Sigmoid colon (tissue), 7 donors: ENCODE results near the gene HHATL. TPM values are rescaled to one million over a fixed set of nuclear protein-coding genes. Genes with fewer than 3 reads are reported as not detected.
"Not testable (repeated sequence)": the region's sequence is repeated elsewhere in the genome, so short reads cannot be mapped to it uniquely, and the experiment has no call there.

ENCODE experiments used
- DNase-seq: peaks from one replicate; pipeline ENCODE4 v3.0.0-alpha.2; 2019
- H3K27ac ChIP-seq, 4 donors: fragments of 200-600 bp; sonication (generic); one replicate each; pipeline ENCODE4 v1.5.1; 2016 to 2019; ENCODE audit warnings: mild to moderate bottlenecking in 1 of 4
- H3K27me3 ChIP-seq, 3 donors: fragments of 200-600 bp; sonication (generic); one replicate each; pipeline ENCODE4 v1.5.1; 2019; ENCODE audit warnings: mild to moderate bottlenecking in 1 of 3
- H3K36me3 ChIP-seq, 4 donors: fragments of 200-600 bp; sonication (generic); one replicate each; pipeline ENCODE4 v1.5.1; 2016 to 2019
- H3K4me1 ChIP-seq, 4 donors: fragments of 200-600 bp; sonication (generic); one replicate each; pipeline ENCODE4 v1.5.1; 2017 to 2019
- H3K4me3 ChIP-seq, 4 donors: fragments of 200-600 bp; sonication (generic); one replicate each; pipeline ENCODE4 v1.5.1; 2017 to 2019; ENCODE audit warnings: mild to moderate bottlenecking in 2 of 4, moderate library complexity in 1 of 4
- H3K9me3 ChIP-seq, 4 donors: fragments of 200-600 bp in 3 of 4; sonication (generic) in 3 of 4; one replicate each; pipeline versions ENCODE4 v1.5.1 to v1.6.1; 2013 to 2019
- EP300 ChIP-seq, 4 donors: sonication (generic); formaldehyde crosslinking; IDR thresholded peaks; one replicate each; pipeline ENCODE4 v1.6.1; 2017; ENCODE audit warnings: antibody characterized with exemption in 4 of 4
- POLR2A ChIP-seq, 2 donors: fragments of 450-650 bp; IDR thresholded peaks; one replicate each; pipeline ENCODE4 v1.6.1; 2016; ENCODE audit warnings: antibody characterized with exemption in 2 of 2, mild to moderate bottlenecking in 2 of 2, moderate library complexity in 2 of 2
- POLR2AphosphoS5 ChIP-seq, 4 donors: sonication (generic); formaldehyde crosslinking; IDR thresholded peaks; one replicate each; pipeline ENCODE4 v1.6.1; 2017; ENCODE audit warnings: antibody characterized with exemption in 4 of 4
- WGBS, 2 donors: extraction: QIAGEN DNeasy Blood & Tissue Kit; methylation state at CpG; one replicate each; pipeline ENCODE4 v1.1.7; 2013; 5-methylcytosine and 5-hydroxymethylcytosine counted together
- intact Hi-C: fragments of 100-400 bp; cut with DNase I; formaldehyde crosslinking; loops from one replicate; pipeline ENCODE4 v1.15.1; 2023
- polyA plus RNA-seq, 3 donors: library from polyadenylated mRNA; stranded (reverse); fragments of 200-250 nt; gene quantifications; one replicate each; pipeline ENCODE4 v1.2.3, GENCODE V29; 2013
- total RNA-seq, 4 donors: library from RNA; depleted of rRNA; stranded (reverse); fragments of >200 nt; gene quantifications; one replicate each; pipeline ENCODE4 v1.1.0, GENCODE V29; 2016
- TF ChIP-seq, protein P1 (sequence below), 4 experiments: fragments of 450-650 bp in 3 of 4; fragments of 200-600 bp in 1 of 4; IDR thresholded peaks; one replicate each; pipeline ENCODE4 v1.5.1; 2016 to 2019; ENCODE audit warnings: antibody characterized with exemption in 4 of 4, mild to moderate bottlenecking in 3 of 4, moderate library complexity in 2 of 4
- donor health status: healthy with polysubstance abuse.
- donor health status: Bipolar disorder and iron deficiency.
- donor health status: healthy.

The HHATL gene
- total and polyA plus RNA-seq, 7 donors = 0.31 to 1.4 TPM; not detected in 5

DNA sequence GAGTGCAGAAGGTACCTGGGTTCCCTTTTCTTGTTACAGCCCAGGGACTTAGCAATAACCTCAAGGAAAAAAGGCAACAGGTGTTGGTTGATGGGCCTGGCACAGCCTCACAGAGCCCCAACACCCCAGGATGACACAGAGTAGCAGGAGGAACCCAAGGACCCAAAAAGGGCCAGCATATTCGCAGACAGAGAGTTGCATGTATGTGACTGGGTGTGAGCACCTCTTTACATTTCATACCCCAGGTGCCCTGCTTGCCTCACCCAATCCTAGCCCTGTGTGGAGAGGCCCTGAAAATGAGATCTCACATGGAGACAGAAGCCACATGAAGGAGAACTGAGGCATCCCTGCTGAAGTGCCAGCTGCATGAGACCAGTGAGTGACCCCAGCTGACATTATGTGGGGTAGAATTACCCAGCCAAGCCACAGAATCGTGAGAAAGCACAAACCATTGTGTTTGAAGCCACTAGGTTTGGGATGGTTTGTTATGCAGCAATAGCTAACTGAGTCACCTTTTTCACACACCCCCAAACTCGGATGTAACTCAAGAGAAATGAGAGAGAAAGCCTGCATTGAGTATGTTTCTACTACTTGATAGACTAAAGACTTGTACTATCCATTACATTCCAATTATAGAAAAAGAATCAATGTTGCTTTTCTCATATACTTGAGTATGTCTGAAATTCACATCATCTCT, 26.2 kb upstream of the HHATL start:
- Histone ChIP-seq H3K27ac (no peak overlapping the region), H3K4me1 (peaks cover 0 to 6% (median 2%) of the 10 kb centered on the region in 4 donors), H3K36me3 (no peaks in the 10 kb centered on the region), H3K9me3 (no peaks in the 10 kb centered on the region), H3K27me3 (no peaks in the 10 kb centered on the region), H3K4me3 (no peak overlapping the region)
- DNase-seq = peak; percentile 27
- 88 to 89% methylated on average over 3 of the region's 3 CpGs for WGBS, 2 donors
- no peak for TF ChIP-seq EP300 (IDR thresholded peaks at IDR 0.05)
- TF ChIP-seq, protein P1, sequence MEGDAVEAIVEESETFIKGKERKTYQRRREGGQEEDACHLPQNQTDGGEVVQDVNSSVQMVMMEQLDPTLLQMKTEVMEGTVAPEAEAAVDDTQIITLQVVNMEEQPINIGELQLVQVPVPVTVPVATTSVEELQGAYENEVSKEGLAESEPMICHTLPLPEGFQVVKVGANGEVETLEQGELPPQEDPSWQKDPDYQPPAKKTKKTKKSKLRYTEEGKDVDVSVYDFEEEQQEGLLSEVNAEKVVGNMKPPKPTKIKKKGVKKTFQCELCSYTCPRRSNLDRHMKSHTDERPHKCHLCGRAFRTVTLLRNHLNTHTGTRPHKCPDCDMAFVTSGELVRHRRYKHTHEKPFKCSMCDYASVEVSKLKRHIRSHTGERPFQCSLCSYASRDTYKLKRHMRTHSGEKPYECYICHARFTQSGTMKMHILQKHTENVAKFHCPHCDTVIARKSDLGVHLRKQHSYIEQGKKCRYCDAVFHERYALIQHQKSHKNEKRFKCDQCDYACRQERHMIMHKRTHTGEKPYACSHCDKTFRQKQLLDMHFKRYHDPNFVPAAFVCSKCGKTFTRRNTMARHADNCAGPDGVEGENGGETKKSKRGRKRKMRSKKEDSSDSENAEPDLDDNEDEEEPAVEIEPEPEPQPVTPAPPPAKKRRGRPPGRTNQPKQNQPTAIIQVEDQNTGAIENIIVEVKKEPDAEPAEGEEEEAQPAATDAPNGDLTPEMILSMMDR (IDR thresholded peaks at IDR 0.05) = no peak
- TF ChIP-seq POLR2AphosphoS5 (IDR thresholded peaks at IDR 0.05) = no peak
- no peak for TF ChIP-seq POLR2A (IDR thresholded peaks at IDR 0.05)
- intact Hi-C loops = no loop called here

DNA sequence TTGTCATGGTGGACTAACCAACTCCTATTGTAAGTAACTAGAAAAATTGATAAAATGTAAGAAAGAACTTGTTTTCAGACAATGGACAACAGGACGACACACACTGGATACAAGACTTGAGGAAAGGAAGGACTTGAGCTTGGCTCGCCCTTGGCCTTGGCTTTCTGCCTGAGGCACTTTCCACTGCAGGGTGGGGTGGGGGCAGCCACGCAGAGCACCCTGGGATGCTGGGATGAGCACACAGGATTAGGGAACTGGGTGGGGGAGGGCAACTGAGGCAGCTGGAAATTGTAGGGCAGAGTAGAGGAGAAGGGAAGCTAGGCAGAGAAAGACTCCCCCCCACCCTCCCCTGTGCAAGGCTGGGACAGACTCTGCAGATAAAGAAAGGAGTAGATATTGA, 25.5 kb upstream of the HHATL start:
- peaks cover 0 to 6% (median 2%) of the 10 kb centered on the region in 4 donors for H3K4me1 ChIP-seq
- DNase-seq = peak; percentile 71
- no peak overlapping the region for H3K4me3 ChIP-seq
- H3K9me3 ChIP-seq = no peaks in the 10 kb centered on the region
- 25 to 50% methylated on average over 3 of the region's 3 CpGs for WGBS, 2 donors
- H3K27me3 ChIP-seq = no peaks in the 10 kb centered on the region
- H3K27ac ChIP-seq = no peak overlapping the region
- no peaks in the 10 kb centered on the region for H3K36me3 ChIP-seq
- intact Hi-C loops = no loop called here
- no peak for TF ChIP-seq EP300 (IDR thresholded peaks at IDR 0.05)
- TF ChIP-seq POLR2AphosphoS5 (IDR thresholded peaks at IDR 0.05) = no peak
- TF ChIP-seq, protein P1 (IDR thresholded peaks at IDR 0.05) = no peak
- no peak for TF ChIP-seq POLR2A (IDR thresholded peaks at IDR 0.05)

DNA sequence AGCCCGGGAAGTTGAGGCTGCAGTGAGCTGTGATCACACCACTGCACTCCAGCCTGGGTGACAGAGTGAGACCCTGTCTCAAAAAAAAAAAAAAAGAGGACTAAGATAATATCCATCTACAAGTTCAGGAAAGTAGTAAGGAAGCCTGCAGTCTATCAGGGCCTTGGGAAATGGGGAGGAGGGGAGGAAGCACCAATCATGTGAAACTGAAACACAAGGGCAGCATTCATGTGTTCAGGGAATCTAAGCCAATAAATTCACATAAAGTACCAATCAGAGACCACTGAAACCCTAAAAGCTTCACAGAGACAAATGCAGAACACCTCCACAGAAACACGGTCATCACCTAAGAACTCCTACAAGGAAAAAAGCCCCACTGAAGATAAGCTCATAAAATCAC, 22.9 kb upstream of the HHATL start:
- no peak overlapping the region for H3K4me3 ChIP-seq
- DNase-seq = peak; percentile 35
- H3K27me3 ChIP-seq = no peaks in the 10 kb centered on the region
- H3K4me1 ChIP-seq = peaks cover 0 to 9% (median 3%) of the 10 kb centered on the region in 4 donors
- 85 to 87% methylated on average over 2 of the region's 2 CpGs for WGBS, 2 donors
- TF ChIP-seq EP300 (IDR thresholded peaks at IDR 0.05) (no peak), POLR2A (IDR thresholded peaks at IDR 0.05) (no peak), POLR2AphosphoS5 (IDR thresholded peaks at IDR 0.05) (no peak)
- TF ChIP-seq, protein P1 (IDR thresholded peaks at IDR 0.05) = no peak
- no peaks in the 10 kb centered on the region for H3K36me3 ChIP-seq
- no peaks in the 10 kb centered on the region for H3K9me3 ChIP-seq
- no peak overlapping the region for H3K27ac ChIP-seq
- intact Hi-C loops = no loop called here

DNA sequence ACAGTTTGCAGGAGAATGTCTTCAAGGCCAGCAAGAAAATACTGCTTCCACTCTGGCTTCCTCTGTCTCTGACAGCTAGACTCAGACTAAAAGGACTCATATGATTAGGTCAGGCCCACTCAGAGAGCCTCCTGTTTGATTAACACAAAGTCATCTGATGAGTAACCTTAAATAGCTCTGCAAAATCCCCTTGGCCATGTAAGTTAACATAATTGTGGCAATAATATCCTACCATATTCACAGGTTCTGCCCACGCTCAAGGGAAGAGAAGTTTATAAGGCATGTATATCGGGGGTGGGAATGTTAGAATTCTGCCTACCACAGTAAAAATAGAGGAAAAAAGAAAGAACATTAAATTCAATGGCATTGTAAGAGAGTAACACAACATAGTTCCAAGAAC, 20.6 kb upstream of the HHATL start:
- Histone ChIP-seq H3K36me3 (no peaks in the 10 kb centered on the region), H3K27me3 (no peaks in the 10 kb centered on the region), H3K4me1 (peaks cover 0 to 6% (median 2%) of the 10 kb centered on the region in 4 donors), H3K9me3 (no peaks in the 10 kb centered on the region), H3K27ac (no peak overlapping the region), H3K4me3 (no peak overlapping the region)
- TF ChIP-seq, protein P1 (IDR thresholded peaks at IDR 0.05) = no peak
- no peak for TF ChIP-seq POLR2A (IDR thresholded peaks at IDR 0.05)
- TF ChIP-seq EP300 (IDR thresholded peaks at IDR 0.05) = no peak
- TF ChIP-seq POLR2AphosphoS5 (IDR thresholded peaks at IDR 0.05) = no peak
- DNase-seq = no peak
- intact Hi-C loops = no loop called here
- 92 to 95% methylated on average over 2 of the region's 2 CpGs for WGBS, 2 donors

DNA sequence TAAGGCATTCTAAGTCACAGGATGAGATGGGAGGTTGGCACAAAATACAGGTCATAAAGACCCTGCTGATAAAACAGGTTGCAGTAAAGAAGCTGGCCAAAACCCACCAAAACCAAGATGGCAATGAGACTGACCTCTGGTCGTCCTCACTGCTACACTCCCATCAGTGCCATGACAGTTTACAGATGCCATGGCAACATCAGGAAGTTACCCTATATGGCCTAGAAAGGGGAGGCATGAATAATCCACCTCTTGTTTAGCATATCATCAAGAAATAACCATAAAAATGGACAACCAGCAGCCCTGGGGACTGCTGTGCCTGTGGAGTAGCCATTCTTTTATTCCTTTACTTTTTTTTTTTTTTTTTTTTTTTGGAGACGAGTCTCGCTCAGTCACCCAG, 19.8 kb upstream of the HHATL start:
- intact Hi-C loops, H3K27ac ChIP-seq, H3K4me1 ChIP-seq, H3K4me3 ChIP-seq, H3K9me3 ChIP-seq, DNase-seq, H3K36me3 ChIP-seq, H3K27me3 ChIP-seq: not testable (repeated sequence)
- 90 to 93% methylated on average over 3 of the region's 3 CpGs for WGBS, 2 donors
